CD4-positive, alpha-beta T cell treated with Interleukin-2 at 100 ng/mL for 4 hours (primary cell): ENCODE data around the gene NEDD4L.

Experiments used
- DNase-seq: peaks from one replicate; pipeline ENCODE4 v3.0.0-alpha.2; 2020; ENCODE audit warnings: low spot score

NEDD4L gene

GRCh38 chr18:58401191-58401590 lies 357.2 kb downstream of the NEDD4L start:
- no peak for DNase-seq

DNA sequence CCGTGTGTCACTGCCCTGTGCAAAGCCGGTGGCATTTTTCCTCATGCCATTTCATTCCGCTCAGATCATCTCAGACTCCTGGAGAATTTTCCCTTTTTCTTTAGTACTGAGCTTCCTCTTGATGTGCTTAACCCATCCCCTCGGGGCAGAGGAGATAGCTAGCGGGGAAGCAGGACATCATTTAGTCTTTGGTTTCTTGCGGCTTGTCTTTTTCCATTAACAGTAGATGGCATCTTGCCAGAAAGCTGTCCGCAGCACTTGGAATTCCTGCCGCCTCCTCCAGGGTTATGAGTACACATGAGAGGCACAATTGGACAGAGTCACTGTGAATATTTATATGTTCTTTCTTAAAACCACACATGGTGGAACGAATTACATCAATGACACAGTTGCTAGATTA lies 358.2 kb downstream of the NEDD4L start:
- DNase-seq, result no peak

DNA sequence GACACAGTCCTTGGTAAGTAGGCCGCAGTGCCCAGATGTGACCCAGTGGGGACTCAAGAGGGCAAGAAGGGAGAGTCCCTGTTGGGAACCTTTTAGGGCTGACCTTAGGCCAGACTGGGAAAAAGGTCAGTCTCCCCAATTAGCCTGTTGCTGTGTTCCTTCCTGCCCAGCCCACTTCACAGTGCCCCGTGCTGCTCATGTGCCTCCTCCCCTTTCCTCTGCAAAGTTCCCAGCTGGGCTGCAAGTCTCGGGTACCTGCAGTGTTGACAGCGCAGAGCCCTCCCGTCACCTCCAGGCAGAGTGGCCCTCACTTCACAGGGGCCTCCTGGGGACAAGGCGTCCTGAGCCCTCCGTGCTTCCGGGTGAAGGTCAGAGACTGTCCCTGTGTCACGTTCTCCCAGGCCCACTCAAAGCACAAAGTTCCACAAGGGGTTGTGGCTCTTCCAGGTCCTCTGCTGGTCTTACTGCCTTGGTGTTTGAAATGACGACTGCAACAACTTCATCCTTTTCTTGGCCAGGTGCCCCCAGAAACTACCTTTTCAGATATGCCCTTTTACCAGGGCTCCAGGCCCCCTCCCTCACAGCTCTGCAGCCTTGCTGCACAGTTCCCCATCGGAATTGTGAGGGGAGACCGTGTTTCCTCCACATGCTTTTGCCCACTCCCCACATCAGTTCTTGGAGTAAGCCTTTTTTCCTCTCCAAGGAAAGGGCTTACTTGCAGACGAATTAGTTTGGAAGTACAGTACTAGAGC lies 359.1 kb downstream of the NEDD4L start:
- no peak for DNase-seq

GRCh38 chr18:58403799-58404455 lies 359.9 kb downstream of the NEDD4L start:
- no peak for DNase-seq

GRCh38 chr18:58405107-58405898 lies 361.3 kb downstream of the NEDD4L start:
- no peak for DNase-seq

GRCh38 chr18:58407263-58407648 lies 363.2 kb downstream of the NEDD4L start:
- no peak for DNase-seq

GRCh38 chr18:58407649-58408407 lies 363.8 kb downstream of the NEDD4L start:
- DNase-seq, result no peak

DNA sequence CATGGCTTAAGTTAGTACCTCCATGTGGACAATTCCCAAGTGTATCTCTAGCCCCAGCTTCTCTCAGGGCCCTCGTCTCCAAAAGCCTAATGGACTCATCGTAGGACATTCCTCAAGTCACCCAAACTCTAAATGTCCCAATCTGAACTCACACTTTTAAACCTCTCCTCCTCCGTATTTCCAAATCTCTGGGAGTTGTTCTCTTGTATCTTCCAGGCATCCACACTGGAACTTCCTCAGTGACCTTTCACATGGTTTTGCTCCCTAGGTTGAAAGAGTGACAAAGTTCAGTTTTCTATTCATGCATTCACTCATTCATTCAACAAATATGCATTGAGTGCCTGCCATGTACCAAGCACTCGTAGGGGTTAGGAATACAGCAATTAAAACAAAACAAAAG lies 364.6 kb downstream of the NEDD4L start:
- DNase-seq, result no peak

- no peak for DNase-seq
Observed at GRCh38 chr18:58409802-58410445, 365.9 kb downstream of the NEDD4L start.

- no peak for DNase-seq
Observed at GRCh38 chr18:58411323-58411722, 367.3 kb downstream of the NEDD4L start.

- DNase-seq, result no peak
Observed at GRCh38 chr18:58412844-58413666, 369.0 kb downstream of the NEDD4L start.

GRCh38 chr18:58413667-58414628 lies 369.9 kb downstream of the NEDD4L start:
- no peak for DNase-seq

DNA sequence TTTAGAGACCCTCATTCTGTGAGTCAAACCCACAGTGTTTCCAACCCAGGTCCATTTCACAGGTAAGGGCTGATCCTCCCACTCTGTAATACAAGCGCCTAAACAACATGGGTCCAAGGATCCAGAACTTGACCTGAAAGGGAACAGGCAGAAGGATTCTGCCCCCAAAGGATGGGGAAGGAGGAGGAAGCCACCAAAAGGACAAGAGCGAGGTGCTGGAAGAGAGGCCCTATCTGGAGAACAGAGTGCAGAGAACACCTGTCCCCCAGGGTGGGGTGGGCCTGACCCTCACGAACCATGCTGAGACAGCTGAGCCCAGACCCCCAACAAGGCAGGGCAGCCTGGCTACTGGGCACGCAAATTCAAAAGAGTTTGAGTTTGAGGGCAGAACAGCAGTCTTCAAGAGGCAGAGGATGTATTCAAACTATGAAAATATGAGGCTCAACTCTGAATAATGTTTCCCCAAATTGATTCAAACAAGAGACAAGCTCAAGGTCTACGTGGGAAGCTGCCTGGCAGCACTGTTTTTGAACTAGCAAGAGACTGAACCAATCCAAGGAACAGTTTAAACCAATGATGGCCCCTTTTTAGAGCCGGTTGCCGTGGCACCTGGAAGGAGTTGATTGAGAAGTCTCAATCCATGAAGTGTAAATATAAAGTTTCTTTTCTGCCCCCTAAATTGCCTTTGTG lies 372.1 kb downstream of the NEDD4L start:
- DNase-seq, result no peak

DNA sequence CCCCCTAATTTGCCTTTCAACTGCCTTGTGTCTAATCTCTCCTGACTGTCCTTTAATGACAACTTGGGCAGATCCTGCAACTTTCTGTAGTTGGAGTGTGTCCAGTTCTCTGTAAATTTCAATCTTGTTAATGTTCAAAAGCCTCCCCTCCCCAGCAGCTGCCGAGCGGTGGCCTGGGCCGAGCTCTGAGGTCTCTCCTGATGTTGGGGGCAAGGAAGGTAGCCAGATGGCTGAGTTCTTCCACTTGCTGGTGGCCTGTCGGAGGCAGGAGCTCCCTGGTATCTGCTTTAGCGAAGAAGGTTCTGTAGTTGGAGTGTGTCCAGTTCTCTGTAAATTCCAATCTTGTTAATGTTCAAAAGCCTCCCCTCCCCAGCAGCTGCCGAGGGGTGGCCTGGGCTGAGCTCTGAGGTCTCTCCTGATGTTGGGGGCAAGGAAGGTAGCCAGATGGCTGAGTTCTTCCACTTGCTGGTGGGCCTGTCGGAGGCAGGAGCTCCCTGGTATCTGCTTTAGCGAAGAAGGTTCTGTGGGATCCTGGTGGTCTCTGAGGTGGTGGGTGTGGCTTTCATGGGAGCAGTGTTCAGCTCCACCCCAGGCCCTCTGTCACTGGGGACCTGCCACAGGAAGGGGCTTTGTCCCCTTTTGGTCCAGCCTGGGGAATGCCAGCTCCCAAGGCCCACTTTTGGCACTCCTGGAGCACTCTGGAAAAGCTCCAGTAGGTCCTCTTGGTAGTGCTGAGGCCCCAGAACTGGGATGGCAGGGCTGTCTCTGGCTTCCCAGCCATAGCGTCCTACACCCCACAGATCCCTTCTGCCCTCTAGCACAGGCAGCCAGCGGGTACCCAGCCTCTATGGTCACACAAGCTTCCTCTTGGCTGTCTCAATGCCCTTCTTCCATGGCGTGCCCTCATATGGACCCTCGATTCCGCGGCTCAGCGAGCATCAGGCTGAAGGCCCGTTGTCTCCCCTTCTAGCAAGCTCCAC lies 373.0 kb downstream of the NEDD4L start:
- no peak for DNase-seq

GRCh38 chr18:58417752-58418151 lies 373.7 kb downstream of the NEDD4L start:
- no peak for DNase-seq

- no peak for DNase-seq
Observed at GRCh38 chr18:58418361-58418760, 374.3 kb downstream of the NEDD4L start.

DNA sequence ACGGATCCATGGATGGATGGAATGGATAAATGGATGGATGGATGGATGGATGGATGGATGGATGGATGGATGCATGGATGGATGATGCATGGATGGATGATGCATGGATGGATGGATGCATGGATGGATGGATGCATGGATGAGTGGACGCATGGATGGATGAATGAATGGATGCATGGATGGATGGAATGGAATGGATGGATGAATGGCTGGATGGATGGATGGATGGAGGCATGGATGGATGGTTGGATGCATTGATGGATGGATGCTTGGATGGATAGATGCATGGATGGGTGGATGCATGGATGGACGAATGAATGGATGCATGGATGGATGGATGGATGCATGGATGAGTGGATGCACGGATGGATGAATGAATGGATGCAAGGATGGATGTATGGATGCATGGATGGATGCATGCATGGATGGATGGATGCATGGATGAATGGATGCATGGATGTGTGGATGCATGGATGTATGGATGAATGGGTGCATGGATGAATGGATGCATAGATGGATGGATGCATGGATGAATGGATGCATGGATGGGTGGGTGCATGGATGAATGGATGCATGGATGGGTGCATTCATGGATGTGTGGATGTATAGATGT lies 375.7 kb downstream of the NEDD4L start:
- no peak for DNase-seq
